Erythroblast (primary cell): ENCODE results near the gene SEMA3A.

Experiments
- GATA1 ChIP-seq: IDR thresholded peaks from 2 replicates; pipeline ENCODE4 v1.6.1; 2011; ENCODE audit warnings: low read depth, mild to moderate bottlenecking, control low read depth, low read length, moderate library complexity
- POLR2A ChIP-seq: IDR thresholded peaks from 2 replicates; pipeline ENCODE4 v1.6.1; 2011; ENCODE audit warnings: mild to moderate bottlenecking, low read length

DNA sequence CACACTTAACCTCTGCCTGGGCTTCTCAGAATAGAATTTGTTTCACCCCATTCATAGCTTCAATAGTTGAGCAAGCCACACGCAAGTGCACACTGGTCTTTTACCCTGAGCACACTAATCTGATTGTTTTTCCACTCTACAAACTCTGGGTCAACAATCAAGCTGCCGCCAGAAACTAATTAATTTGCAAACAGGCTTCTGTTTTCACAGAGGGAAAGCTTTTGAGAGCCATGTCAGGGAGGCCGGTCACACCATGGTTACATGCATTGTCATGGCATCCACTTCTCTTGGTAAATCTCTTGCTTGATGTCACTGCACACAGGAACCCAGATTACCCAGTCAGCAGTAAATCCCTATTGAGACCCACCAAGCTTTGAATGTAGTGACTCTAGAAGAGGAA lies 154.2 kb downstream of the SEMA3A start:
- no peak for TF ChIP-seq POLR2A
- no peak for TF ChIP-seq GATA1
